Inflammatory macrophage (primary cell): ENCODE measurements around the gene MESD.

Experiments
- DNase-seq, 2 donors: peaks; one replicate each; pipeline ENCODE4 v3.0.0-alpha.2; 2020 to 2022

The MESD gene

DNA sequence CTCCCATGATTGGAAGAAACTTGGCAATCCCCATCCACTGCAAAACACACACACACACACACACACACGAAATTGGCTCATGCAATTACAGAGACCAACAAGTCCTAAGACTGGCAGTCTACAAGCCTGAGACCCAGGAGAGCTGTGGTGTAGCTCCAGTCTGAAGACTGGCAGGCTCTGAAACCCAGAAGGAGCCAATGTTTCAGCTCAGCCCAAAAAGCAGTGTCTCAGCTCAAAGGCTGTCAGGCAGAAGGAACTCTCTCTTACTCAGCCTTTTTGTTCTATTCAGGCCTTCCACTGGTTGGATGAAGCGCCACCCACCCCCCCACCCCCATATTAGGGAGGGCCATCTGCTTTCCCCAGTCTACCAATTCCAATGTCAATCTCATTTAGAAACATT lies 32.1 kb downstream of the MESD start:
- peak in 1 of 2 donors; percentile 26 for DNase-seq

DNA sequence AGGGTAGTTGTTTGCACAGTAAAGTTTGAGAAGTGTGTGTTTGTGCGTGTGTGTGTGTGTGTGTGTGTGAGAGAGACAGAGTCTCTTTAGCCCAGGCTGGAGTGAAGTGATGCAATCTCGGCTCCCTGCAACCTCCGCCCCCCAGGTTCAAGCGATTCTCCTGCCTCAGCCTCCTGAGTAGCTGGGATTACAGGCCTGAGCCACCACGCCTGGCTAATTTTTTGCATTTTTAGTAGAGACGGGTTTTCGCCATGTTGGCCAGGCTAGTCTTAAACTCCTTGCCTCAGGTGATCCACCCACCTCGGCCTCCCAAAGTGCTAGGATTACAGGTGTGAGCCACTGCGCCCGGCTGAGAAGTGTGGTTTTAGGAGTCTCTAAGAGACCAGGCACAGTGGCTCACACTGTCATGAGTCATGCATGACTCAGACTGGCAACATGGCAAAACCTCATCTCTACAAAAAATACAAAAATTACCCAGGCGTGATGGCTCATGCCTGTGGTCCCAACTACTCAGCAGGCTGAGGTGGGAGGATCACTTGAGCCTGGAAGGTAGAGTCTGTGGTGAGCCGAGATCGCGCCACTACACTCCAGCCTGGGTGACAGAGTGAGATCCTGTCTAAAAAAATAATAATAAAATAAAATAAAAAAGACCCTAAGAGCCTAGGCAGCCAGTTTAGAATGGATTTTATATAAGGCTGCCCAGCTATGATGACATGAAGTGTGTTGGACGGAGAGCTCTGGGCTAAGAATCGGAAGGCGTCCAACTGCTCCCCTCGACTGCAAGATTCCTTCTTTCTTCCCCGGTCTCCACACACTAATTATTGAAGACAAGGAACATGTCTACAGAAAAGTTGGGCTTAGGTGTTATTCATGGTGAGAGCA lies 33.8 kb downstream of the MESD start:
- DNase-seq, result peak; percentile 72 to 88

DNA sequence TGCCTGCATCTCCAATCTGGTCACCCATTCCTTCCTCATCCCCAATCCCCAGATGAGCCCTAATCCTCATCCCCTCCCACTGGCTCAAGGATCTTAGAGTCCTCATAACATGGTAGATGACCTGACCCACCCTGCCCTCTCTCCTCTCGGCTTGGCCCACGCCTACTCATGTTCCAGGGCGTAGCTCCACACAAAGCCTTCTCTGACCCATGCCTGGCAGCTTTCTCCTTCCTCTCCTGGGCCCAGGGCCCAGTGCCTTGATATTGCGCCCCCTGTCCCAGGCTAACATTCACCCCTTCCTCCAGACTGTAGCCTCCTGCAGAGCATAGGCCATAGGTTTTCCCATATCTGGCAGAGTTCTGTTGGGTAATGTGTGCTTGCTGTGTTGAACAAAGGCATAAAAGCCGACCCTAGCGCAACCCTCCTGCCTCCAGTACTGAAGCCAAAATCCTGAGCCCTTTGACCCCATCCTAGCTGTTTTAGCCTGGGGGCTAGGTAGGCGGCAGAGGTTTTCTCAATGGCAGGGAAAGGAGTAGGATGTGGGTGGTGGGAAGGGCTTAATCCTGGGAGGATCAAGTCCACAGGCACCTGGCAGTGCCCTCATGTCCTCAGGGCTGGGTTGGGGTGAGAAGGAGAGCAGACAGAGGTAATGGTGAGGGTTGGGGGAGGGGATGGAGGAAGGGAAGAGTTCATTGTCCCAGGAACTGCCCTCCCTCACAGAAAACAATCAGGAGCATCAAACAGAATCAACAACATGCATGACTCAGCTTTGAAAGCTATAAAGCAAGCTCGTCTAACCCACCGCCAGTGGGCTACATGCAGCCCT lies 35.5 kb downstream of the MESD start:
- DNase-seq, result no peak

DNA sequence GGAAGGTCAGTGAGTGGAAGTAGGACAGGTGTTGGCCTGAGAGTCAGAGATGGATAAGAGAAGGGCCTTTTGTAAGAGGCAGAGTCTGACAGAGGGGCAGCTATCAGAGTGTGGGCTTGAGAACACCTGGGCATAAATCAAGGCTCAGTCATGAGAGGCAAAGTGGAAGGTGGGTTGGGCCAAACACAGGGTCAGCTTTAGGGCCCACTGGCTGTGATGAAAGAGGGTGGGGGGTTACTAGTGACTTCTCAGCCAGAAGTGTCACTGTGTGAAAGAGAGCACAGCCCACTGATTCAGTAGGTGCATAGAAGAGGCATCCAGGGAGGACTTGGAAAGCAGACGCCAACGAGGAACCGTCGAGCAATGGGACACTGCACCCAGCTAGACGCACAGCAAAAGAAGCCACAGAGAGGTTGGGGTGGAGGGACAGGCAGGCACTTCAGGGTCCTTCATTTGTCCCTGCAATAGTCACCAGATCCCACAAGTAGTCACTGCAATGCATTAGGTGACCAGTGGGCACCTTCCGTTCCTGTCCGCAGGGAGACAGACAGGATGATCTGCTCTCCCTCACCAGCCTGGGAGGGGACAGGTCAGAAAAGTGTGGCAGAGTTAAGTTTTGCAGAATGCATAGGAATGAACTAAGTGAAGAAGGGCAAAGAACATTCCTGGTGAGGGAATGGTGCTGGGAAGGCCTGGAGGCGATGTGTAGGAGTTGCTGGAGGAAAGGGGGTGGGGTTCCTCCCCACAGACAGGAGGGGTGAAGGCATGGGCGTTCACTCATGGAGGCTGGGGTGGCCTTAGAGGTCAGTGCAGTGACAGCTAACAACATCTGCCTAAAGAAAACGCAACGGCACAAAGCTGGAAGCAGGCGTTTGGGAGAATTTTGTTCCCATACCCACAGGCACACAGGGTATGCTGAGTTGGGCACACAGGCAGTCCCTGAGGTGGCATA lies 36.3 kb downstream of the MESD start:
- no peak for DNase-seq

DNA sequence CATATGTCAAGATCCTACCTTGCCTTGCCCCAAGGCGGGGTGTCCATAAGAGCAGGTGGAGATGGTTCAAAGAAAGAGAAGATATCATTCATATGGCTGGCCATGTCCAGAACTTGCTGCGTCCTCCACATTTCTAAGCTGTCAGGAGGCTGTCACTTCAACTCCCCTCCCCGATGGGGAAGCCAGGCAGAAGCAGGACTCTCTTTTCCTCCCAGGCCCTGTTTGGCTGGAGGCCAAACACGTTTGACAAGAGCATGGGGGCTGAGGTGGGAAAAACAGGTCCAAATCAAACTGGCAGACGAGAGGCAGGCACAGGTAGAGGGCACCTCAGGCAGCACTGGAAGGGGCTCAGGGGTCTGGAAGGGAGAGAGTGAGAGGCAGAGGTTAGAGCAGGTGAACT lies 37.7 kb downstream of the MESD start:
- no peak for DNase-seq

DNA sequence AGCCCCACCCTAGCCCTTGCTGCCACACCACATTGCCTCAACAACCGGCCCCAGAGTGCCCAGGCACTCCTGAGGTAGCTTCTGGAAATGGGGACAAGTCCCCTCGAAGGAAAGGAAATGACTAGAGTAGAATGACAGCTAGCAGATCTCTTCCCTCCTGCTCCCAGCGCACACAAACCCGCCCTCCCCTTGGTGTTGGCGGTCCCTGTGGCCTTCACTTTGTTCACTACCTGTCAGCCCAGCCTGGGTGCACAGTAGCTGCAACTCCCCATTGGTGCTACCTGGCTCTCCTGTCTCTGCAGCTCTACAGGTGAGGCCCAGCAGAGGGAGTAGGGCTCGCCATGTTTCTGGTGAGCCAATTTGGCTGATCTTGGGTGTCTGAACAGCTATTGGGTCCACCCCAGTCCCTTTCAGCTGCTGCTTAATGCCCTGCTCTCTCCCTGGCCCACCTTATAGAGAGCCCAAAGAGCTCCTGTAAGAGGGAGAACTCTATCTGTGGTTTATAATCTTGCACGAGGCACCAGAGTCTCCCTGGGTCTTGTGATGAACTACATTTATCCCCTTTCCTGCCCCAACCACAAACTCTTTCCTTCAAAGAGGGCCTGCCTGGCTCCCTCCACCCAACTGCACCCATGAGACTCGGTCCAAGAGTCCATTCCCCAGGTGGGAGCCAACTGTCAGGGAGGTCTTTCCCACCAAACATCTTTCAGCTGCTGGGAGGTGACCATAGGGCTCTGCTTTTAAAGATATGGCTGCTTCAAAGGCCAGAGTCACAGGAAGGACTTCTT lies 39.1 kb downstream of the MESD start:
- no peak for DNase-seq

DNA sequence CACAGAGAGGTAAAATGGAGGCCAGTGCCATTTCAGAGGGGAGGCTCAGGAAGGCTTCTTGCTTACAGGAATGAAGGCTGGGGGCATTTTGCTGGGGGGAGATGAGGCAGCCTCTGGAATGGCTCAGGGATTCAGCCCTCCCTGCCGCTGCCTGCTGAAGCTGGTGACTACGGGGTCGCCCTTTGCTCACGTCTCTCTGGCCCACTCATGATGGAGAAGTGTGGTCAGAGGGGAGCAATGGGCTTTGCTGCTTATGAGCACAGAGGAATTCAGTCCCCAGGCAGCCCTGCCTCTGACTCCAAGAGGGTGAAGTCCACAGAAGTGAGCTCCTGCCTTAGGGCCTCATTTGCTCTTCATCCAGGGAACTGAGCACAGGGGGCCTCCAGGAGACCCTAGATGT lies 39.9 kb downstream of the MESD start:
- no peak for DNase-seq

DNA sequence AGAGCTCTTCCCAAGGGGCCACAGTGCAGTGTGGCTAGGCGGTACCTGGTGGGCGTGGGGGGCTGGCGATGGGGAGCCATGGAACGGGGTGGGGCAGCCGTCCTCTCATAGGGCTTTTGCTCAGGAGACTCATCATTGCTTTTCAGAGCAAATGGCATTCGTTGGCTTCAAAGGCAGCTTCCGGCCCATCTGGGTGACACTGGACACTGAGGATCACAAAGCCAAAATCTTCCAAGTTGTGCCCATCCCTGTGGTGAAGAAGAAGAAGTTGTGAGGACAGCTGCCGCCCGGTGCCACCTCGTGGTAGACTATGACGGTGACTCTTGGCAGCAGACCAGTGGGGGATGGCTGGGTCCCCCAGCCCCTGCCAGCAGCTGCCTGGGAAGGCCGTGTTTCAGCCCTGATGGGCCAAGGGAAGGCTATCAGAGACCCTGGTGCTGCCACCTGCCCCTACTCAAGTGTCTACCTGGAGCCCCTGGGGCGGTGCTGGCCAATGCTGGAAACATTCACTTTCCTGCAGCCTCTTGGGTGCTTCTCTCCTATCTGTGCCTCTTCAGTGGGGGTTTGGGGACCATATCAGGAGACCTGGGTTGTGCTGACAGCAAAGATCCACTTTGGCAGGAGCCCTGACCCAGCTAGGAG lies 40.8 kb downstream of the MESD start:
- no peak for DNase-seq

DNA sequence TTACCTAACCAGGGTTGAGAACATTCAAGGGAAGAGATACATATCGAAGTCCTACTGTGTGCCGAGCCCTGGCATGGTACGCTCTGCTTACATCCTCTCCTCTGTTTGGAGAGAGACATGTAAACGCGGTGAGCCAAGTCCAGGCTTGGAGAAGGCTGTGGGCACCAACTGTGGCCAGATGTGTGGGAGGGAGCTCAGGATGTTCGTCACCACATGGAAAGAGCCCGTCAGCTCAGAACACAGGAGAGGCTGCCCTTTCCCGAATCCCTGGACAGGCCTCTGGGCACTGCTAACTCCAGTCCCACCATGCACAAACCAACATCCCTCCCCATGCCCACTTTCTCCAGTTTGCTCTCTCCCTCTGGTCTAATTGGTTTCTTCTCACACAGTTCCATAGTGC lies 43.0 kb downstream of the MESD start:
- no peak for DNase-seq

DNA sequence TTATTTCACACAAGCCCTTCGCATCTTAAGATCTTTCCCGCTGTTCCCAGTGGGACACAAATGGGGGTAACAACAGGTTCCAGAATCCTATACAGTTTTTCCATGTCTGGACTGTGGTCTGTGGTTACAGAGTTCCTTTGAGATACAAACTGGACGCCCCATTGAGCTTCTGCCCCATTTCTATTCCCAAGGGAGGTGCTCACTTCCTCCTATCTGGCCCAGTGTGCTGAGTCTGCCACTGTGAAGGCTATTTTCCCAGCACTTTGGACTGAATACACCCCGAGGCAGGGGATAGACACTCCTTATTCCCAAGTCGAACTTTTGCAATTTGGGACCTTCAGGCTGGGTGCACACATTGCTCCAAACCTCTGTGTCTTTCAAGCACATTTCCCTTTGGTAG lies 44.0 kb downstream of the MESD start:
- no peak for DNase-seq

DNA sequence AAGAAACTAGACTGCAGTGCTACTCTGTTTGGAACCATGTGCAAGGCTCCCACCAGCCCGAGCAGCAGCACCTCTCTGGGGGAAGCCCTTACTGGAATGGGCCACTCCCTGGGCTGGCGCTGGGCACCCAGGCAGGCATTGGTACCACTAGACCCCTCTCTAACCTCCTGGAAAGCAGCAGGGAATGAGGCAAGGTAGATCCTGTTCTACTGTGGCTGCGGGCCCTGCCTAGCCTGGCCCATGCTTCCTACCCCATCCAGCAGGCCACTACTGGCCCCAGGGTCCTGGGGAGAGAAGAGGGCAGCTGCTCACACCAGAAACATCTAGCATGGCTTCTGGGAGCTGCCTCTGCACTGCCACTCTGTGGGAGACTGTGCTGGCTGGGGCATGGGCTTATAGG lies 44.8 kb downstream of the MESD start:
- DNase-seq, result no peak

DNA sequence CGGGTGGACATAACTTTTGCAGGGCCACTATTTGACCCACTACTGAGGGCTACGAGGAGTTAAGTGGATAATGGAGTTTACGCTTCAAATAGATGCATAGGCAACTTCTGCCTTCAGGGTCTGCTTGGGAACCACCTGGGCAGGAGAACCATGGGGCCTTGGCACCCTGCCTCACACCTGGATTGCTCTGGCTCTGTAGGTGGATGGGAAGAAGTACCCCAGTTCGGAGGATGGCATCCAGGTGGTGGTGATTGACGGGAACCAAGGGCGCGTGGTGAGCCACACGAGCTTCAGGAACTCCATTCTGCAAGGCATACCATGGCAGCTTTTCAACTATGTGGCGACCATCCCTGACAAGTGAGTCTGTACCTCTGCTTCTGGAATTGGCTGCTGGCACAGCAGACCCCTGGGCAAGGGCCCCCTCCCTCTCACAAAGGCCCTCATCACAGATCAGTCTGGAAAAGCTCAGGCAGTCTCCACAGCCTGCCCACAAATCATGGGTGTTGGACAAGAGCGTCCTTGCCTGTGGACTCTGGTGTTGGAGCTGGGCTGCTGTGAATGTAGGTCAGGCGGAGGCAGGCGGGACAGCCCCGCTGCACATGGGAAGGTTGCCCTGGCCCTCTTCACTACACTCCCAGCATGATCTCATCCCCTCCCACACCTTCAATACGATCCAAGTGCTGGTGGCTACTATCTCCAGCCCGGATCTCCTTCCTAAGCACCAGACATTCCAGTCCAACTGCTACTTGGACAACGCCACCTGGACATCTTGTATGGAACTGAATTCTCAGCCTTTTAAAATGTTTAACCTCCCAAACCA lies 46.7 kb downstream of the MESD start:
- no peak for DNase-seq

DNA sequence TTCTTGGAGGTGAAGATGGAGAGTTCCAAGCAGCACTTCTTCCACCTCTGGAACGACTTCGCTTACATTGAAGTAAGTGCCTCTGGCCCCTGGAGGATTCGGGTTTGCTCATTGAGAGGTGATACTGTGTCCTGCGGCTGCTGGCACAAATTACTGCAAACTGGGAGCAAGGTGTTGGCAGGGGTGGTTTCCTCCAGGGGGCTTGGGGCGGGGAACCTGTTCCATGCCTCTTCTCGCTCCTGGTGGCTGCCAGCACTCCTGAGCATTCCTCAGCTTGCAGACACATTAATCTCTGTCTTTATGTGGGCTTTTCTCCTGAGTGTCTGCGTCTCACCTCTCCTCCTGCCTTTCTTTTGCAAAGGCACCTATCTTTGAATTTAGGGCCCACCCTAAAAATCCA lies 47.4 kb downstream of the MESD start:
- DNase-seq, result no peak

DNA sequence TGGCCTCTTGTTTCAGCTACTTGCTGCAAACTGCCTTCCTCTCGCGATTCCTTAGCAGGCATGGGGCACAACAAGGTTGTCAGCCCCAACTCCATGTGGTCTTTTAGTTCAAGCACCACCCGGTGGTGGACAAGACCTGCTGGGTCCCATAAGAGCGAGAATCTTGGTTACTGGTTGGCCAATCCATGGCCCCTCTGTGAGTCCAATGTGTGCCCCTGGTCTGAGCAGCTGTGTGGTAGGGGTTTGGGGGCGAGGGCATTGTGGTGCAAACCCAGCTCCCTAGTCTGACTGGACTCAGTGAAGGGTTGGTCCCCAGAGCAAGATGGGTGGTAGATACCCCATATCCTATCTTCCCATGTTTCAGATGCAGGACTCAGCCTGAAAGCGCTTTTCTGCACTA lies 48.8 kb downstream of the MESD start:
- no peak for DNase-seq

DNA sequence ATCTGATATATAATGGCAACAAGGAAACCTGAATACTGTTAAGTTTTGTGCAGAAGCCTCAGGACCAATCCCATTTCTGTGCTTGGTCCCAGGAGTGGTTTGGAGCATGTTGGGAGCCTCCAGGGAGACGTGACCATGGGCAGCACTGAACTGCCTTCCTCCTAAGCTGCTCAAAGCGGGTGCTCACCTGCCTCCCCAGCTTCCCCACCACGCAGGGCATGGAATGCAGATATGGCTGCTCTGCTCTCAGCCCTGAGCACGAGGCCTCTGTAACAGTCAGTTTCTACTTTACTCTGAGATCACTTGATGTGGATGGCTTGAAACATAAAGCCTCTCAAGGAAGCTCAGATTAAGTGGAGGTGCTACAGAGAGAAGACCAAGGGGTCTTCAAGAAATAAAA lies 49.3 kb downstream of the MESD start:
- DNase-seq, result no peak

DNA sequence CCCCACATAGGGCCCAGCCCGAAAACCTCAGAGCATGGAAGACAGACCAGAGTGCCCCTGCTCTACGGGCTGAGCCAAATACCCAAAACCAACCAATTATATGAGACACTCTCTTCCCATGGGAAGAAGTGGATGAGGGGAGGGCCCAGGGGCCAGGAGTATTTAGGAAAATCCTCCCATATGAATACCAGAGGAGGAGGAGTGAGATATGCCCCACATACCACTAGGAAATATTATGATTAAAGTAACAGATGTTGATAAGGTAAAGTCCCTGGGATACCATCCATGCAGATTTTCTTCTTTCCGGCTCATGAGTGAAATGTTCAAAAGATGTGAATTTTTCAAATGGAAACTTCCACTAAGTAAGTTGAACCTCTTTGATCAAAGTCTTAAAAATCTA lies 50.4 kb downstream of the MESD start:
- DNase-seq, result no peak

DNA sequence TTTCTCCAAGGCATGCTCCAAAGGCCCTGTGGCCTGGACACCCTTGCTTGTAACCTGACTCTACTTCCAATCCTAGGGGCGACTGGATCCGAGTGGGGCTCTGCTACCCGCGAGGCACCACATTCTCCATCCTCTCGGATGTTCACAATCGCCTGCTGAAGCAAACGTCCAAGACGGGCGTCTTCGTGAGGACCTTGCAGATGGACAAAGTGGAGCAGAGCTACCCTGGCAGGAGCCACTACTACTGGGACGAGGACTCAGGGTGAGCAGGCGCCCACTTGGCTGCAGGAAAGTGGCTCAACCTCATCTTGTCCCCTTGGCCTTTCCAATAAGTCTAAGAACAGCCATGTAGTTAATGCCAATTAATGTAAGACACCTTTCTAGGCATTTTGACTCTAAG lies 51.9 kb downstream of the MESD start:
- DNase-seq, result no peak

DNA sequence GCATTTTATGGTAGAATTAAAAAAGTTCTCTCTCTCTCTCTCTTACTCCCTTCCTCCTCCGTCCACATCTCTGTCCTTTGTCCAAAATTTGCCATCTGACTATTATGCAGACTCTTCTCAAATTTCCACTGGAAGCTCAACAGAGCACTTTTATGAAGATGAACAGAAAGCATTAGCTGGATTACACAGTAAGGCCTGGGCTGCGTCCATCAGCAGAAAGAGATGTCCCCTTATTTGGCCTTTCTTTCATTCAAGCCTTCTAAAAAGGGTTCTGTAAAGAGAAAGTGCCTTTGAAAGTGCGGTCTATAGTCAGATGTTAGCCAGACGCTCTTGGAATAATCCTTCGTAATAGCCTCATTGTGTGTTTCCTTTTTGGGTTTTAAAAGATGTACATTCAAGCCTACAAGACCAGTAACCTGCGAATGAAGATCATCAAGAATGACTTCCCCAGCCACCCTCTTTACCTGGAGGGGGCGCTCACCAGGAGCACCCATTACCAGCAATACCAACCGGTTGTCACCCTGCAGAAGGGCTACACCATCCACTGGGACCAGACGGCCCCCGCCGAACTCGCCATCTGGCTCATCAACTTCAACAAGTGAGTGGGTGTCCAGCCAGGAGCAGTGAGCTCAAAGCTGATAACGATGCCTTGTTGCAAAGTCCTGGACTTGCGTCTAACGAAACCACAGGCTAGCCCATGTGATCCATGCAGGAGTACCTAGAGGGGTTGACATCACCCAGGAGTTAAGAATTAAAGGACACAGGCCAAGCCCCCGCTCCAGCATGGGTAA lies 53.1 kb downstream of the MESD start:
- no peak for DNase-seq

DNA sequence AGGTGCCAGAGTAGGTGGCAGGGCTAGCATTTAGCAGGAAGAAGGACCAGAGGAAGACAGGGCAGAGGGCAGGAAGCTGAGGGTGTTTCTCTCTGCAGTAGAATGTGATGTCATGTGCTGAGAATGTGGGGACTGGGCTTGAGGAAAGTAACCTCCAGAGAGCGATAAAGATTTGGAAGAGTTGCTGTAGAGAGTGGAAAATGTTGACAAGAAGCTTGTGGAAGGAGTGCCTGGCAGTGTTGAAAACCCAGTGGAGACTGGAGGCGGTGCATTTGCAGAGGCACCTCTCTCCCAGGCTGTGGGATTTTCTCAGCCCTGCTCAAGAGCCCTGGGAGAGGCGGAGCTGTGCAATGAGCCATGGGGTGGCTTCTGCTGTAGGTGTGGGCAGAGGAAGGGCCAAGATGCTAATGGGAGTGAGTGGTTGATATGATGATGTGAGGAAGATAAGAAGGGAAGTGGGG lies 54.8 kb downstream of the MESD start:
- DNase-seq, result peak in 1 of 2 donors; percentile 16

DNA sequence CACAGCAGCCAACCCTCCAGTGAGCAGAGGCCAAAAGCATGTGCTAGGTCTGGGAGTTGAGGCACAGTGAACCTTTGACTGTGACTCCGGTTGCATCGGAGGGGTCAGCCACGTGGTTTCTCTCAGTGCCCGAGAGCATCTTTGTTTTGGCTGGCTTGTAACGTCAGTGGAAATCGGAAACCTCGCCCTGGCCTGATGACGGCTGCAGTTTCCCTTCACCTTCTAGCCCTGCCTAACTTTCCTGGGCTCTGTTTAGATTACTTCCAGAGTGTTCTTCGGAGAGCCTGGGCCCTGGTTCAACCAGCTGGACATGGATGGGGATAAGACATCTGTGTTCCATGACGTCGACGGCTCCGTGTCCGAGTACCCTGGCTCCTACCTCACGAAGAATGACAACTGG lies 56.6 kb downstream of the MESD start:
- DNase-seq, result no peak
